ENCODE results near the gene MYO1B.

MYO1B gene

DNA sequence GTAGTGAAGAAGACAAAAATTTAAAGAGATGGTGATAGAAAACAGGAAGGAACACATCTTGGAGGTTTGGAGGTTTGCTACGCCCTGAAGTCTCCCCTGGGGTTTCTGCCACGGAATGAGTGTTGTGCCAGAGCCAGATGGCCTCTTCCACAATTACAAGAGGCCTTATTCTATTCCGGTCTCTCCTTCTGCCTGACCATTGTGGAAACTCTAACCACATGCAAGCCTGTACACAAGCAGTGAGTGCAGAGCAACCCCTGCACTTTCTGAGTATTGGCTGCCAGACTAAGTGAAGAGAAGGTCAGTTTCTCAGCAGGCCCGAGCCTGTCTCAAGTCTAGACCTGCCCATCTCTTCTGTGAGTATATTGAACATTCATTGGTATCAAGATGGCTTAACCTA lies 22.7 kb upstream of the MYO1B start:
- ChIA-PET CTCF (no interaction called here), POLR2A (no interaction called here)
- no peak for TF ChIP-seq CTCF (IDR thresholded peaks at IDR 0.05; ENCODE audit: control extremely low read depth, extremely low read depth, low read depth, missing control alignments)
- DNase-seq (ENCODE audit: extremely low spot score), result no peak

GRCh38 chr2:191222952-191223351 lies 22.3 kb upstream of the MYO1B start:
- no peak for TF ChIP-seq CTCF (IDR thresholded peaks at IDR 0.05; ENCODE audit: control extremely low read depth, extremely low read depth, low read depth, missing control alignments)
- DNase-seq (ENCODE audit: extremely low spot score), result no peak
- CTCF ChIA-PET, result no interaction called here
- POLR2A ChIA-PET, result no interaction called here

DNA sequence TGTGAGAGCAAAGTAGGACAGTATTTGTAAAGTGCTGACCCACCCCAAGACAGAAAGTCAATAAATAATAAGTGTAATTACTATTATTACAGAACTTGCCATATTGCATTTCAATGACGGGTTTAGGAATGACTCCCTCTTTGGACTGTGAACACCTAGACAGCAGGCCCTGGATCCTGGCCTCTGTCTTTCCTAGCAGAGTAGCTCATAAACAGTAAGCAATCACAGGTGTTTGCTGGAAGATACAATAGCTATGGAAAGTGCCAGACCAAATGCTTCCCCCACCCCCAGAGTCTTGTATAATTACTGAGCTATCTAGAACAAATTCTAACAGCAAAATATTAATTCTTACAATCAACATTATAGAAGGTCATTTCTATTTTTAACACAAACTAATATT lies 20.1 kb upstream of the MYO1B start:
- TF ChIP-seq CTCF (IDR thresholded peaks at IDR 0.05; ENCODE audit: control extremely low read depth, extremely low read depth, low read depth, missing control alignments), result no peak
- ChIA-PET CTCF (interaction anchor here (1.0 to 1.1 kb wide), 2 partner anchors 27 to 45 kb away, joined by 3 to 4 read pairs; no protein-coding TSS in a partner anchor), POLR2A (no interaction called here)
- no peak for DNase-seq (ENCODE audit: extremely low spot score)

GRCh38 chr2:191225690-191226089 lies 19.5 kb upstream of the MYO1B start:
- ChIA-PET CTCF (interaction anchor here (1.0 kb wide), 1 partner anchor 26 kb away, joined by 4 read pairs; no protein-coding TSS in a partner anchor), POLR2A (no interaction called here)
- TF ChIP-seq CTCF (IDR thresholded peaks at IDR 0.05; ENCODE audit: control extremely low read depth, extremely low read depth, low read depth, missing control alignments), result no peak
- no peak for DNase-seq (ENCODE audit: extremely low spot score)

DNA sequence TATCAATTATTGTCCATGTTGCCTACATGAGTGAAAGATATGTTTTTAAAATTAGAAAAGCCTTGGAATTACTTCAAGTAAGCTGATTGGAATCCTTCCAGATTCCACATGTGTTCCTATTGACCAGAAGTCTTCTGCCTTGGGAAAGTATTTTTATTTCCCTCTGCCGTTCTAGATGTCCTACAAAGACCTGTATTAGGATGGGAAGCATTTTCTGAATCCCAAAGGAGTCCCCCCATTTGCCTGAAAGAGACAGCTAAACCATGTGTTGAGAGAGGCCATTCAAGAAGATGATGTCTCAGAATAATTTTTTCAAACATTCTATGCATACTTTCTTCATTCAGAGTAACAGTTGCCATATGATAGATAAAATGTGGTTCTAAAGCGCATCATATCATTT lies 19.0 kb upstream of the MYO1B start:
- ChIA-PET POLR2A (no interaction called here), CTCF (no interaction called here)
- no peak for DNase-seq (ENCODE audit: extremely low spot score)
- no peak for TF ChIP-seq CTCF (IDR thresholded peaks at IDR 0.05; ENCODE audit: control extremely low read depth, extremely low read depth, low read depth, missing control alignments)

GRCh38 chr2:191228333-191228732 lies 16.9 kb upstream of the MYO1B start:
- CTCF ChIA-PET, result interaction anchor here (0.8 to 2.5 kb wide), 2 partner anchors 10 to 11 kb away, joined by 3 to 11 read pairs; no protein-coding TSS in a partner anchor
- POLR2A ChIA-PET, result no interaction called here
- TF ChIP-seq CTCF (IDR thresholded peaks at IDR 0.05; ENCODE audit: control extremely low read depth, extremely low read depth, low read depth, missing control alignments), result no peak
- DNase-seq (ENCODE audit: extremely low spot score), result no peak

- ChIA-PET POLR2A (no interaction called here), CTCF (interaction anchor here (0.8 to 2.5 kb wide), 2 partner anchors 11 kb away, joined by 3 to 11 read pairs; no protein-coding TSS in a partner anchor)
- no peak for DNase-seq (ENCODE audit: extremely low spot score)
- no peak for TF ChIP-seq CTCF (IDR thresholded peaks at IDR 0.05; ENCODE audit: control extremely low read depth, extremely low read depth, low read depth, missing control alignments)
Observed at GRCh38 chr2:191228861-191229260, 16.3 kb upstream of the MYO1B start.
